HG03520 (cell line): ENCODE measurements around the gene NPIPA3.
"Not testable (repeated sequence)": the region's sequence is repeated elsewhere in the genome, so short reads cannot be mapped to it uniquely, and the experiment has no call there.

Experiments
- ATAC-seq: cut with Tn5 transposase; IDR thresholded peaks from one replicate; pipeline ENCODE4 v1.9.1; 2021; ENCODE audit warnings: mild to moderate bottlenecking, moderate library complexity; ENCODE audit not compliant: unreplicated experiment

The NPIPA3 gene

DNA sequence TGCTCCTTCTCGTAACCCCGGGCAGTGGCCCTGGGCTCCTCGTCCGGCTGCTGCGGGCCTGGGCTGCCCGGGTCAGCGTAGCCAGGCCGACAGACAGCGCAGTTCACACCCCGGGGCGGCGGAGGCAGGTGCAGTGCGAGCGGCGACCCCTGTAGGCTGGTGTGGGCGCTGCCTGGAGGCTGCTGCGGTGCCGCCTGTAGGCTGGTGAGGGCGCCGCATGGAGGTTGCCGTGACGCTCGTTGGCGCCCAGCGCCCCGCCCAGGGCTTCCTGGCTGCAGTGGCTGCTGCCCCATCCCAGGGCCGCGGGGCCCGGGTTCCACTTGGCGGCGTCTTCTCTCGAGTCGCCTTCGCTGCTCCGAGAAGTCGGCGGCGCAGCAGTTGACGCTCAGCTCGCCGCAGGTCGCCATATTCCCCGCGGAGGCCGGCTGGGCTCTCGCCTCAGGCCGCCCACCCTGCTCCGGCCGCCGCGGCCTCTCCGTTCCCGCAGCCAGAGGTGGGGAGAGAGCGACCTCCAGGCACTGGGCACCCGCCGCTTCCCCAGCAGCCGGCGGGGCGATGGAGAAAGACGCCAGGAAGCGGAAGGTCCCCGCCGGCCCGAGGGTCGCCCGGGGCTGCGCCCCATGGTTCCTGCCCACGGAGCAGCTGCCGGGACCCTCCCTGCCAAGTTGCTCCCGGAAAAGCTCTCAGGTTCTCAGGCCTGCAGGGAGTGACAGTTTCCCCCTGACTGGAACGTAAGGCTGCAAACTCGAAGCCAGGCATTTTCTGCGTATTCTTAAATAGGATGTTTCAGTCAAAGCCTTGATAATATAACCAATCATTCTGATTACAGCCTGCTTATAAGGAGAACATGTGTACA is 39.3 kb downstream of the NPIPA3 start, which contains the start of gene NPIPA2:
Gene NPIPA2 (plus strand): TSS at position 261 of the 856 bp plus-strand sequence. CDS start 5,533 bp downstream, outside the sequence.
- peak; percentile 96 for ATAC-seq

DNA sequence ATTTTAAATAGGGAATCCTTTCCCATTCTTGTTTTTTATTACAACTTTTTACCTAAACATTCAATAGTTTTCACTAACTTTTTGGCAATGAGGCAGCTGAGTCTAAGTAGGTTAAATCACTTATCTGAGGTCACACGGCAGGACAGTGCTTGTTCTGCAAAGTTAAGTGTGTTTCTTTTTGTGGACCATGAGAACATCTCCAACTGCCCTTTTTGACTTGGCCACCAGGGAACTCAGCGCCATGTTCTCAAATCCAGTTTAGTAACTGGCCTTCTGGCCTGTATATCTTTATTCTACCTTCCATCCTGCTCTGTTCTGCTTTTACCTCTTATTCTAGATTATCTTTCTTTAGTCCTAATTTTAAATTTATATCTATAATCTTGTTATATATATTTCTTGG is 70.4 kb downstream of the NPIPA3 start:
- not testable (repeated sequence) for ATAC-seq

DNA sequence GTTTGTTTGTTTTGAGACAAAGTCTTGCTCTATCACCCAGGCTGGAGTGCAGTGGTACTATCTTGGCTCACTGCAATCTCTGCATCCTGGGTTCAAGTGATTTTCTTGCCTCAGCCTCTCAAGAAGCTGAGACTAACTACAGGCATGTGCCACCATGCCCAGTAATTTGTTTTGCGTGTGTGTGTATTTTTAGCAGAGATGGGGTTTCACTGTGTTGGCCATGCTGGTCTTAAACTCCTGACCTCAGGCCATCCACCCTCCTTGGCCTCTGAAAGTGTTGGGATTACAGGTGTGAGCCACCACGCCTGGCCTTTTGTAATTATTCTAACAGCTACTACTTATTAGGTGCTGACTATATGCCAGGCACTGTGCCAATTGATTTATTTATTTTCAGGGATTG is 72.4 kb downstream of the NPIPA3 start:
- not testable (repeated sequence) for ATAC-seq
